Stromal cell of bone marrow (primary cell): Measurements from ENCODE around the gene RHOT1.
"Not testable (repeated sequence)": the region's sequence is repeated elsewhere in the genome, so short reads cannot be mapped to it uniquely, and the experiment has no call there.

Experiments
- DNase-seq: peaks from one replicate; pipeline ENCODE4 v3.0.0-alpha.2; 2012; ENCODE audit warnings: low read depth

Gene RHOT1

GRCh38 chr17:32124985-32125847 lies 17.1 kb upstream of the RHOT1 start:
- no peak for DNase-seq

- DNase-seq: no peak
These were observed 16.5 kb upstream of the RHOT1 start for GRCh38 chr17:32125848-32126153.

GRCh38 chr17:32126325-32126724 lies 16.0 kb upstream of the RHOT1 start:
- DNase-seq: no peak

- DNase-seq: no peak
These were observed 15.6 kb upstream of the RHOT1 start for GRCh38 chr17:32126746-32127145.

GRCh38 chr17:32127158-32127897 lies 15.0 kb upstream of the RHOT1 start:
- peak; percentile 64 for DNase-seq

- DNase-seq: not testable (repeated sequence)
These were observed 13.8 kb upstream of the RHOT1 start for GRCh38 chr17:32128470-32128869.

GRCh38 chr17:32135497-32136117 lies 6.7 kb upstream of the RHOT1 start:
- DNase-seq: not testable (repeated sequence)

GRCh38 chr17:32136856-32137255 lies 5.4 kb upstream of the RHOT1 start:
- no peak for DNase-seq

GRCh38 chr17:32139504-32139903 lies 2.8 kb upstream of the RHOT1 start:
- not testable (repeated sequence) for DNase-seq

GRCh38 chr17:32141258-32141657 lies 1.0 kb upstream of the RHOT1 start:
- peak; percentile 89 for DNase-seq

GRCh38 chr17:32141679-32142037 lies 644 bp upstream of the RHOT1 start:
- no peak for DNase-seq

- peak; percentile 31 for DNase-seq
These were observed 690 bp downstream of the RHOT1 start for GRCh38 chr17:32142857-32143526.

- no peak for DNase-seq
These were observed 1.2 kb downstream of the RHOT1 start for GRCh38 chr17:32143527-32143870.

GRCh38 chr17:32144442-32144841 lies 2.1 kb downstream of the RHOT1 start:
- not testable (repeated sequence) for DNase-seq

- DNase-seq: no peak
These were observed 6.0 kb downstream of the RHOT1 start for GRCh38 chr17:32148351-32148750.

- no peak for DNase-seq
These were observed 8.1 kb downstream of the RHOT1 start for GRCh38 chr17:32150358-32150757.

GRCh38 chr17:32152130-32152529 lies 9.8 kb downstream of the RHOT1 start:
- DNase-seq: no peak

- DNase-seq: no peak
These were observed 13.6 kb downstream of the RHOT1 start for GRCh38 chr17:32155896-32156295.

GRCh38 chr17:32156656-32157055 lies 14.4 kb downstream of the RHOT1 start:
- DNase-seq: no peak

GRCh38 chr17:32157225-32157624 lies 14.9 kb downstream of the RHOT1 start:
- no peak for DNase-seq

- no peak for DNase-seq
These were observed 16.7 kb downstream of the RHOT1 start for GRCh38 chr17:32158870-32159585.
